ENCODE data around the gene IL22RA2.

DNA sequence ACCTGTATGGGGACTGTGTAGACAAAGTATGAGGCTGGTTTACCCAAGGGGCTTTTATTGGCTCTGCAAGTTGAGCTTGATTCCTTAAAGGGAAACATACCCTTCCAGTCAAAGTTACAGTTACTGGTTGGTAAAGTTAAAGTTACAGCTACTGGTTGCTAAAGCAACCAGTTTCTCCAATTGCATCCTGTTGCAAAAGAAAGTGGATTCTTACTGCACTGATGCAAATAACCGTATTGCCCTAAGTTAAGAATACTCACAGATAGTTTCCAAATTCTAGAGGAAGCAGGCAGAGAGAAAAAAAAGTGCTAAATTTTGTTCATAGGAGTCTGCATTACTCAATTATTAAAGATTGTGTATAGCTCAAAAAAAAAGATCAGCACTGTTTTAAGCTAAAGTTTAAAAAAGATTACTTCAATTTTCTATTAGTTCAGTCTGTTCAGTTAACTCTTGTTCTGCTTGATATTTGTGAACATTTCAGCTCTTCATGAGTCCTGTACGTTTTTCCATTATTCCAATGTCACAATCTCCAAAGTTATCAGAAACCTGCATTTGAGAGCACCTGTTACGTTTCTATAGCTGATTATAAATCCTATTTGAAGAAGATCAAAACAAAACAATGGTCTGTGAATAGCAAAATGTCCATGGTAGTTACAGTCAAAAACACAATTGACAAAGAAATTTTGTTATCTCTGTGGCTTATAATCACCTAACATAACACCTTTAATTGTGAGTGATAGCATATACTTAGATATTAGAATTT is 8.6 kb upstream of the IL22RA2 start:
- TF ChIP-seq, protein P1, sequence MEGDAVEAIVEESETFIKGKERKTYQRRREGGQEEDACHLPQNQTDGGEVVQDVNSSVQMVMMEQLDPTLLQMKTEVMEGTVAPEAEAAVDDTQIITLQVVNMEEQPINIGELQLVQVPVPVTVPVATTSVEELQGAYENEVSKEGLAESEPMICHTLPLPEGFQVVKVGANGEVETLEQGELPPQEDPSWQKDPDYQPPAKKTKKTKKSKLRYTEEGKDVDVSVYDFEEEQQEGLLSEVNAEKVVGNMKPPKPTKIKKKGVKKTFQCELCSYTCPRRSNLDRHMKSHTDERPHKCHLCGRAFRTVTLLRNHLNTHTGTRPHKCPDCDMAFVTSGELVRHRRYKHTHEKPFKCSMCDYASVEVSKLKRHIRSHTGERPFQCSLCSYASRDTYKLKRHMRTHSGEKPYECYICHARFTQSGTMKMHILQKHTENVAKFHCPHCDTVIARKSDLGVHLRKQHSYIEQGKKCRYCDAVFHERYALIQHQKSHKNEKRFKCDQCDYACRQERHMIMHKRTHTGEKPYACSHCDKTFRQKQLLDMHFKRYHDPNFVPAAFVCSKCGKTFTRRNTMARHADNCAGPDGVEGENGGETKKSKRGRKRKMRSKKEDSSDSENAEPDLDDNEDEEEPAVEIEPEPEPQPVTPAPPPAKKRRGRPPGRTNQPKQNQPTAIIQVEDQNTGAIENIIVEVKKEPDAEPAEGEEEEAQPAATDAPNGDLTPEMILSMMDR (IDR thresholded peaks at IDR 0.05), result no peak
- TF ChIP-seq TCF7L2 (IDR thresholded peaks at IDR 0.05; ENCODE audit: low read depth, low read length), result no peak
- no peak for TF ChIP-seq SIN3A (IDR thresholded peaks at IDR 0.05; ENCODE audit: borderline replicate concordance, insufficient read depth, low read depth, low read length)
- no peak for TF ChIP-seq POLR2AphosphoS5 (IDR thresholded peaks at IDR 0.05; ENCODE audit: low read depth, low read length)

All from Panc1 (cell line).